ENCODE data around the gene COX20. TPM values are rescaled to one million over a fixed set of nuclear protein-coding genes. Genes with fewer than 3 reads are reported as not detected.

COX20 gene
- polyA plus RNA-seq, 1 of the 3 experiments (the other 2 are of a cell fraction) = 24.8 TPM

GRCh38 chr1:244807138-244807537 is 28.3 kb upstream of the COX20 start:
- Histone ChIP-seq H3K27ac (ENCODE audit: low read depth in 2 of 2, low read length in 1 of 2) (no peak overlapping the region), H3K4me1 (ENCODE audit: control insufficient read depth in 1 of 2, insufficient read depth in 2 of 2, low read depth in 1 of 2, low read length in 1 of 2) (no peaks in the 10 kb centered on the region), H4K20me1 (ENCODE audit: insufficient read depth) (no peaks in the 10 kb centered on the region), H3K79me2 (ENCODE audit: insufficient read depth) (no peaks in the 10 kb centered on the region), H3K9ac (no peak overlapping the region), H3K9me2 (no peaks in the 10 kb centered on the region), H3K4me2 (no peak overlapping the region), H3K9me3 (no peaks in the 10 kb centered on the region), H3K4me3 (ENCODE audit: low read depth in 2 of 2, low read length in 1 of 2) (no peak overlapping the region), H2AFZ (ENCODE audit: low read depth) (no peak overlapping the region), H3K27me3 (ENCODE audit: insufficient read depth) (no peaks in the 10 kb centered on the region), H3F3A (replicated peaks; ENCODE audit: insufficient read depth) (no peaks in the 10 kb centered on the region), H3K36me3 (replicated peaks in 1 of 2; ENCODE audit: control insufficient read depth in 1 of 2, insufficient read depth in 2 of 2, low read length in 1 of 2) (no peaks in the 10 kb centered on the region)
- no peak for TF ChIP-seq GATA2 (CRISPR knock-in tag; IDR thresholded peaks at IDR 0.05)
- no peak for TF ChIP-seq TEAD4 (IDR thresholded peaks at IDR 0.05; ENCODE audit: borderline replicate concordance, insufficient read depth)
- TF ChIP-seq SMC3 (IDR thresholded peaks at IDR 0.05; ENCODE audit: low read depth, low read length) = no peak
- no peak for TF ChIP-seq FOSL2 (IDR thresholded peaks at IDR 0.05; ENCODE audit: borderline replicate concordance, low read depth)
- no peak for TF ChIP-seq NRF1 (IDR thresholded peaks at IDR 0.05; ENCODE audit: low read depth, low read length)
- no peak for TF ChIP-seq PBX3 (IDR thresholded peaks at IDR 0.05)
- TF ChIP-seq GABPA (IDR thresholded peaks at IDR 0.05; ENCODE audit: low read depth) = no peak
- TF ChIP-seq JUND (IDR thresholded peaks at IDR 0.05) = no peak
- no peak for TF ChIP-seq MEF2A (IDR thresholded peaks at IDR 0.05; ENCODE audit: borderline replicate concordance, low read depth)
- TF ChIP-seq CTCF (IDR thresholded peaks at IDR 0.05) = no peak
- no peak for TF ChIP-seq EP300 (IDR thresholded peaks at IDR 0.05; ENCODE audit: borderline replicate concordance in 1 of 2, low read depth in 1 of 2, low read length in 1 of 2)
- TF ChIP-seq MAX (IDR thresholded peaks at IDR 0.05; ENCODE audit: low read depth) = no peak
- no peak for TF ChIP-seq POLR2AphosphoS5 (IDR thresholded peaks at IDR 0.05; ENCODE audit: low read depth, low read length)
- no peak for TF ChIP-seq SIN3A (IDR thresholded peaks at IDR 0.05; ENCODE audit: borderline replicate concordance, low read depth, low read length)
- TF ChIP-seq USF1 (IDR thresholded peaks at IDR 0.05; ENCODE audit: borderline replicate concordance, low read depth) = no peak
- no peak for TF ChIP-seq MXI1 (IDR thresholded peaks at IDR 0.05; ENCODE audit: low read depth, low read length)
- TF ChIP-seq RAD21 (IDR thresholded peaks at IDR 0.05; ENCODE audit: low read length) = no peak
- no peak for TF ChIP-seq CHD2 (IDR thresholded peaks at IDR 0.05; ENCODE audit: low read length, partially characterized antibody)
- TF ChIP-seq FOXJ3 (CRISPR knock-in tag; IDR thresholded peaks at IDR 0.05) = no peak
- CTCF ChIA-PET = interaction anchor here (1.3 kb wide), 1 partner anchor 202 kb away, joined by 3 read pairs; no protein-coding TSS in a partner anchor
- POLR2A ChIA-PET = no interaction called here
- DNase-seq = no peak
